Right cardiac atrium (tissue), 5 donors: Measurements from ENCODE around the gene TMEM181. TPM values are rescaled to one million over a fixed set of nuclear protein-coding genes. Genes with fewer than 3 reads are reported as not detected.
"Not testable (repeated sequence)": the region's sequence is repeated elsewhere in the genome, so short reads cannot be mapped to it uniquely, and the experiment has no call there.

Experiments used
- ATAC-seq, 2 donors: fragments of 200-7000 bp; cut with Tn5 transposase; one replicate each; pipeline versions ENCODE4 v1.8.0 to v1.9.1; 2020; ENCODE audit warnings: moderate library complexity in 2 of 2, mild to moderate bottlenecking in 1 of 2
- DNase-seq, 3 donors: peaks; one replicate each; pipeline ENCODE4 v3.0.0-alpha.2; 2020
- H3K27ac ChIP-seq: one replicate; pipeline ENCODE4 v1.5.1; 2013; ENCODE audit warnings: mild to moderate bottlenecking, low read length, control low read depth, moderate library complexity
- H3K27me3 ChIP-seq: one replicate; pipeline ENCODE4 v1.6.1; 2013; ENCODE audit not compliant: control insufficient read depth, insufficient read depth
- H3K4me1 ChIP-seq: one replicate; pipeline ENCODE4 v1.6.1; 2013; ENCODE audit warnings: low read length; ENCODE audit not compliant: control insufficient read depth, insufficient read depth
- H3K4me3 ChIP-seq: one replicate; pipeline ENCODE4 v1.5.1; 2013; ENCODE audit warnings: low read length, control low read depth
- H3K9me3 ChIP-seq: one replicate; pipeline ENCODE4 v1.6.1; 2013; ENCODE audit warnings: low read length; ENCODE audit not compliant: control insufficient read depth
- WGBS: extraction: QIAGEN DNeasy Blood & Tissue Kit; methylation state at CpG from one replicate; pipeline ENCODE4 v1.1.7; 2013; 5-methylcytosine and 5-hydroxymethylcytosine counted together
- intact Hi-C, 4 donors: fragments of 100-400 bp; cut with DNase I; formaldehyde crosslinking; loops; one replicate each; pipeline versions ENCODE4 v1.11.0 to v1.14.0; 2022 to 2023
- polyA plus RNA-seq: library from polyadenylated mRNA; stranded (reverse); fragments of 200-250 nt; gene quantifications from one replicate; pipeline ENCODE4 v1.2.3, GENCODE V29; 2013
- total RNA-seq, 4 donors: library from RNA; stranded (reverse); fragmentation: NEBNext Ultra II Directional; extraction: Animal tissue kit (Norgen Biotek cat#: 25700); gene quantifications; one replicate each; pipeline ENCODE4 v1.2.1, GENCODE V29; 2021
- donor health status: healthy with polysubstance abuse.
- donor health status: DM: no; HTN: yes; CAD: no.
- donor health status: DM: no; HTN: no; CAD: no.
- donor health status: DM: no; HTN: yes; CAD: no; lungs with severe emphysema.
- donor health status: DM: yes; HTN: yes; CAD: no.

Gene TMEM181
- total and polyA plus RNA-seq, 5 donors: 7.4 to 24.5 (median 16.9) TPM

DNA sequence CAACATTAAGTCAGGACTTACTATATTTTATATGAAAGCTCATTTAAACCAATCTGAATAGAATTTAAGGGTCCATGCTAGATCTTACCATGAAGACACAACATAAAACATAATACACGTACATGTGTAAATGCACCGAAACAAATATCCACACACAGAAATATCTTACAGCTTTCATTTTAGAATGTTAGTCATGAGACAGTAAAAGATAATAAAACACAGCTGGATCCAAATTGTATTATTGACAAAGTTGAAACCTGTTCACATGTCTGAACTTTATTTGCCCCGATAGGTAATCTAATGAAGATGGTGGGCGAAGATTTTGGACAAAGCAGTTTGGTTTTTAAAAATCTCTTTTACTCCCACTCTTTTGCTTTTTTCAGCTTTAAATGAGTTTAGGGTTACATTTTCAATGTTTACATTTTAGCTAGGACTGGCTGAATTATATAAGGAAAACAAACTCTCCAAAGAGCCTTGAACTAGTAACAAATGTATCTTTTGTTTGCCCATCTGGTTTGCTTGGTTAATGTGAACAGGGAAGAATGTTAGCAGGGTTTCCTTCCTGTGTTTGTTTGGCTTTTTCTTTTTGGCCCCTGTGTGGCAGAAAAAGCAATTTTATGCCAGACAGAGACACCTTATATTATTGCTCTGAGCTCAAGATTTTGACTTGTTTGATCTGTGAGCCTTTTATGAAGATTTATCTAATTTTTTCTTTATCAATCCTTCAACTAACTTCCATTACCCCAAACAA lies 5.1 kb upstream of the TMEM181 start:
- ATAC-seq (no peak), DNase-seq (no peak)
- no peaks in the 10 kb centered on the region for H3K9me3 ChIP-seq
- no peaks in the 10 kb centered on the region for H3K4me1 ChIP-seq
- intact Hi-C loops: no loop called here
- H3K4me3 ChIP-seq: no peak overlapping the region
- H3K27ac ChIP-seq: no peak overlapping the region
- WGBS: 91% methylated on average over 4 of the region's 4 CpGs
- no peaks in the 10 kb centered on the region for H3K27me3 ChIP-seq

DNA sequence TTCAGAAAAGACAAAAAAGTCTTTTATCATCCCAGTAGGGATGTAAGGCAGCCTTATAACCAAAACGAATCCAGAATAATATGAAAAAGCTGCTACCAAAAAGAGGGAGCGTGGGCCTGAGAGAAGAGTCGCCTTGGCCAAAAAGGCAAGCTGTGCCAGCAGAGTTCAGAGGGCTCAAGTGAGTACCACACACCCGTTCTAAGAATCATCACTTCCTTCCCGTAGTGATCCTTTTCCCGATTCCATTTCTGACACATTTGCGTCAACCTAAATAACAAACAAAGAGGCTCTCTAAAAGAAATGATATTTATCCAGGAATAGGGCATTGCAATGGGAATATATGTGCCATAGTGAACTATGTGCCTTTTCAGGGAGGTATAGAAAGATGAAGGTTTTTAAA lies 3.8 kb upstream of the TMEM181 start:
- Histone ChIP-seq H3K27ac (no peak overlapping the region), H3K9me3 (no peaks in the 10 kb centered on the region), H3K4me3 (no peak overlapping the region), H3K27me3 (no peaks in the 10 kb centered on the region), H3K4me1 (peaks cover 3% of the 10 kb centered on the region)
- 56% methylated on average over 7 of the region's 7 CpGs for WGBS
- ATAC-seq (no peak), DNase-seq (no peak)
- intact Hi-C loops: no loop called here

DNA sequence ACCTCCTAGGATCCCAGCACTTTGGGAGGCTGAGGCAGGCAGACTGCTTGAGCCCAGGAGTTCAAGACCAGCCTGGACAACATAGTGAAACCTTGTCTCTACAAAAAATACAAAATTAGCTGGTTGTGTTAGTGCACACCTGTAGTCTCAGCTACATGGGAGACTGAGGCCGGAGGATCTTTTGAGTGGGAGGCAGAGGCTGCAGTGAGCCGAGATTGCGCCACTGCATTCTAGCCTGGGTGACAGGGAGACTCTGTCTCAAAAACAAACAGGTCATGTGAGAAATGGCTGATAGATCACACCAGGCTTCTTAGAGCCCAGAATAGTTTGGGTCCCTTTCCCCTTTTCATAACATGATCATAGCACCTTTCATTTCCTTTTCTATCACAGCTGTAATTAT lies 2.8 kb upstream of the TMEM181 start:
- intact Hi-C loops, H3K9me3 ChIP-seq, H3K4me3 ChIP-seq, H3K27me3 ChIP-seq, H3K27ac ChIP-seq, H3K4me1 ChIP-seq, ATAC-seq, DNase-seq: not testable (repeated sequence)
- WGBS: 92% methylated on average over 3 of the region's 3 CpGs

DNA sequence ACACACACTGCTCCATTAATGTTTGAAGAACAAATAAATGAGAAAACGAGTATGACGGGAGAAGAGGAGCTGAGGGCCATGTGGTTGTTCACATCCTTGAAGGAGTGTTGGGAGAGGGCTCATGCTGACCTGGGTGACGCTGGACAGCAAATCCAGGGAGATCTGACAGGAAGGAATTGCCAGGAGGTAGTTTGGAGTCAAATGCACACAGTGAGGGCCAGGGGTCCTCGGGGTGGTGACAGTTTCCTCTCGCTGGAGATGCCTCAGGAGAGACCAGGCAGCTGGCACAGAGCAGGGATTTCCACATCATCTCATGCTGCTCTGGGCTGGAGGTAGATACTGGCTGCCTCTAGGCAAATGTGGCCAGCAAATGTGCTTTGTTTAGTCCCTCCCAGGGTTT lies 2.0 kb upstream of the TMEM181 start:
- WGBS: 71% methylated on average over 5 of the region's 5 CpGs
- H3K27ac ChIP-seq: no peak overlapping the region
- H3K27me3 ChIP-seq: no peaks in the 10 kb centered on the region
- H3K9me3 ChIP-seq: no peaks in the 10 kb centered on the region
- intact Hi-C loops: no loop called here
- H3K4me1 ChIP-seq: peaks cover 6% of the 10 kb centered on the region
- no peak for DNase-seq
- H3K4me3 ChIP-seq: no peak overlapping the region
- no peak for ATAC-seq

DNA sequence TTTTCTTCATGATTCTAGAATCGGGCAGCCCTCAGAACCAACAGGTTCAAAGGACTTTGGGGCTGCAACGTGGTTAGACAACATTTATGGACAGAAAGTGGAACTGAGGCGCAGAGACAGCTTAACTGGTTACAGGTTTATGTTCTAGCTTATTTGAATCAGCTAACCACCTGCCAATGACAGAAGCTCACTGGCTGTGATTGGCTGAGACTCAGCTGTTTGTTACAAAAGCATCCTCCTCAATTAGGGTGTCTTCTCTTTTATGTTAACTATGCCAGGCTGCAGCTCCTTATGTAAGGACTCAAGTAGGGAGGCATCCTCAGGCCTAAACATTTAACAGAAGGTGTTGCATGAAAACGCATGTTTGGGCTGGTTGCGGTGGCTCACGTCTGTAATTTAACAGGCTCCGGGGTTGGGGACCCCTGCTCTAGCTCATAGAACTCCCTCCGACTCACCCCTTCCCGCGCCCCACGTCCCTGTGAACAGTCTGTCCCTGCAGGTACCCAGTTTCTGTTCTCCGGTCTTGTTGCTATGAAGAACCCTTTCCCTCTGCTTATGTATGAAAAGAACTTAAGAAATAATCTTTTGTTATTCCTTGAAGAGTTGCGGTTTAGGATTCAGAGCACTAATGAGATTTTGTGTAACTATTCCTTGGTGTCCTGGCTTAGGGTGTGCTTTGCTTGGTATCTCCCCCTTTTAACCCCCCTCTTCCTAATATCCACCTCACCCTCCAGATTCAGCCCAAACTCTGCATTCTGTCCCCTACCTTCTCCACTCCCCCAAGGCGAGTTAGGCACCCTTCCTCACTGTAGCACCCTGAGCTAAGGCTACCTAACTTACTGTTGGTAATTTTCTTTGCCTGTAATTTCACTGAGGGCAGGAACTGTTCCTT lies 1.2 kb upstream of the TMEM181 start:
- Histone ChIP-seq H3K4me3 (no peak overlapping the region), H3K27ac (no peak overlapping the region), H3K4me1 (peaks cover 6% of the 10 kb centered on the region), H3K9me3 (no peaks in the 10 kb centered on the region), H3K27me3 (no peaks in the 10 kb centered on the region)
- DNase-seq (no peak), ATAC-seq (no peak)
- intact Hi-C loops: no loop called here
- 93% methylated on average over 14 of the region's 14 CpGs for WGBS

DNA sequence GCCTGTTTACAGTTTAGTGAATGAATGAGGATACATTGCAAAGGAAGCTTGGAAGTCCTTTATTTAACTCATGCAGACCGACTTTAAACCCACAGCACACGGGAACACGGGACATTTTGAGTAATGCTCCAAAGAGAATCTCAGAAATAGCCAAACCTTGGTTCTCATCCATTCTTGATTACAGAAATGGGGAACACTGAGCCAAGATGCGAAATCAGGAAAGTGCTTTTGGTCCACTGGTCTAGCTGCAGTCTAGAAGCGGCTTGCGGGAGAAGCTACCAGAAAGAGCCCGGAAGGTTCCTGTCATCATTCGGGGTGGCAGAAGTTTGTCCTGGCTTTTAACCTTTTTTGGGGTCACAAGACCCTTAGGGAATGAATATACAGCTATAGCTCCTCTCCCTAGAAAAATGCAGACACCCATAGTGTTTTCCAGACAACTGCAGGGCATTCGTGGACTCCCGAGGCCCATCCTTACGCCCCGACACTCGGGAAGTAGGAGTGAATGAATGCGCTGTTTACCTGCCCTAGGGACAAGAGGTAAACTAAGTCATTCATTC lies 475 bp upstream of the TMEM181 start:
- 36% methylated on average over 14 of the region's 14 CpGs for WGBS
- Histone ChIP-seq H3K27ac (peak overlapping the region; percentile 19), H3K4me3 (peak overlapping the region; percentile 95), H3K9me3 (no peaks in the 10 kb centered on the region), H3K4me1 (peaks cover 6% of the 10 kb centered on the region), H3K27me3 (no peaks in the 10 kb centered on the region)
- DNase-seq (no peak), ATAC-seq (no peak)
- intact Hi-C loops: no loop called here

DNA sequence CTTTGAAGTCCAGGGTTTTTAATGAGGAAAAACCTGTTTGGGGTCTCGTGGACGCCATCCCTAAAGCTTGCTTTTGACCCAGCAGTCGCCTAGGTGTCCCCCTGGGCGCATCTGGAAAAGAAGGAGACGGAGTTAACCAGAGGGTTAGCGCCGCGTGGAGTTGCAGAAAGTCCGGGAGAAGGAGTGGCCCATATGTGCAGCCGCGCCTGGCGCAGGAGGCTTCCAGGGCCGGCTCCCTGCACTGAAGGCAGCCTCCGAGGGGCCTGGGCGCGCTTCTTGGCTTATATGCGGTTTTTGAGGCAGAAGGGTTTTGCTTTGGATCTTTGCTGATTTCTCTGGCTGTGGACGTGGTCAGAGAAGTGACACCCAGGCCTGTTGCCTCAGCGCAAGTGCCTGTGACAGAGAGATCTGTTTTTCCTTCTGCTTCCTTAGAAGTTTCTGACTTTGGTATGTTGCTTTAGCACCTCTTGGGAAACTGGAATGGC lies 987 bp downstream of the TMEM181 start:
- ATAC-seq: peak; percentile 34 to 42

DNA sequence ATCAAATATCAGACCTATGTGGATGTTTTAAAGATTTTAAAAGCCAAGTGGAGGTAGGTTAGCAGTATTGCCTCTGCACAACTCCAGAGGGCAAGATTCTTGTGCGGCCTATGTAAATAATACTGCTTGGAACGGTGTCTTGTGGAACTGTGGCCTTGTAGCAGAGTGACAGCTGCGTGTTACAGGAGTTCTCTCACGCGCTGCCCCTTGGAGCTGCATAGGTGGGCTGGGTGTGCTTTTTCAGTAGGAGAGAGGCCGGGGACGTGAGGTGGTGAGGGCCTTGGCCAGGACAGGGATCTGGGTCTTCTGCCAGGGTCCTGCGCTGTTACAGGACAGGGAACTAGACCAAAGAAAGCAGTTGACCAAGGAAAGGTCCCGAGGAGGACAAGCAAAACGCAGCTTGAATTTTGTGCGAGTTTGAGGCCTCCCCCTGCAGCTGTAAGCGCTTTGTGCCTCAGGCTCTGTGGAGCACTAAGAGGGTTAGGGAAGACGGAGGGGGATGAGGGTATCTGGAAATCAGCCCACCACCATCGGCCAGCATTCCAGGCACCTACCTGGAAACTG lies 1.5 kb downstream of the TMEM181 start:
- Histone ChIP-seq H3K27me3 (no peaks in the 10 kb centered on the region), H3K9me3 (no peaks in the 10 kb centered on the region), H3K4me1 (peaks cover 6% of the 10 kb centered on the region), H3K27ac (no peak overlapping the region), H3K4me3 (peak overlapping the region; percentile 95)
- intact Hi-C loops: no loop called here
- DNase-seq (no peak), ATAC-seq (no peak)
- WGBS: 73% methylated on average over 14 of the region's 14 CpGs

More for the DNA sequence above, 987 bp downstream of the TMEM181 start:
- no peaks in the 10 kb centered on the region for H3K9me3 ChIP-seq
- intact Hi-C loops: no loop called here
- peaks cover 6% of the 10 kb centered on the region for H3K4me1 ChIP-seq
- WGBS: 8% methylated on average over 19 of the region's 19 CpGs
- H3K27ac ChIP-seq: peak overlapping the region; percentile 20
- no peaks in the 10 kb centered on the region for H3K27me3 ChIP-seq
- H3K4me3 ChIP-seq: peak overlapping the region; percentile 95
- no peak for DNase-seq

DNA sequence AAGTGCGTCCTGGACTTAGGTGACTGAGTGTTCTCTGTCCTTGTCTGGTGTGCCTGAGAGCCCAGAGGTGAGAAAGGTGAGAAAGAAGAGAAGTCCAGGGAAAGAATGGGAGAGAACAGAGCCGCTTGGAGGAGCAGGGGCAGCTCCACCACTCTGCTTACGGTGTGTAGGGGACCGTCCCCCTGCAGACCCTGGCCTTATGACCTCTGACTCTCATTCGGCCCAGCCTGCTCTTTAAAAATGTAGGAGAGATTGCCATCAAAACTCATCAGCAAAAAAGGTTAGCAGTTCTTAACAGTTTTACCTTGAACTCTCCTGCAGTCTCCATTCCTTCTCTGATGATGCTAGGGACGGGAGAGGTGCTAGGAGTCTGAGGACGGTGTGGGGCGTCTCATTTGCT lies 2.0 kb downstream of the TMEM181 start:
- H3K27ac ChIP-seq: no peak overlapping the region
- H3K4me1 ChIP-seq: peaks cover 6% of the 10 kb centered on the region
- intact Hi-C loops: no loop called here
- H3K9me3 ChIP-seq: no peaks in the 10 kb centered on the region
- DNase-seq (no peak), ATAC-seq (no peak)
- H3K27me3 ChIP-seq: no peaks in the 10 kb centered on the region
- WGBS: 84% methylated on average over 8 of the region's 8 CpGs
- H3K4me3 ChIP-seq: no peak overlapping the region

DNA sequence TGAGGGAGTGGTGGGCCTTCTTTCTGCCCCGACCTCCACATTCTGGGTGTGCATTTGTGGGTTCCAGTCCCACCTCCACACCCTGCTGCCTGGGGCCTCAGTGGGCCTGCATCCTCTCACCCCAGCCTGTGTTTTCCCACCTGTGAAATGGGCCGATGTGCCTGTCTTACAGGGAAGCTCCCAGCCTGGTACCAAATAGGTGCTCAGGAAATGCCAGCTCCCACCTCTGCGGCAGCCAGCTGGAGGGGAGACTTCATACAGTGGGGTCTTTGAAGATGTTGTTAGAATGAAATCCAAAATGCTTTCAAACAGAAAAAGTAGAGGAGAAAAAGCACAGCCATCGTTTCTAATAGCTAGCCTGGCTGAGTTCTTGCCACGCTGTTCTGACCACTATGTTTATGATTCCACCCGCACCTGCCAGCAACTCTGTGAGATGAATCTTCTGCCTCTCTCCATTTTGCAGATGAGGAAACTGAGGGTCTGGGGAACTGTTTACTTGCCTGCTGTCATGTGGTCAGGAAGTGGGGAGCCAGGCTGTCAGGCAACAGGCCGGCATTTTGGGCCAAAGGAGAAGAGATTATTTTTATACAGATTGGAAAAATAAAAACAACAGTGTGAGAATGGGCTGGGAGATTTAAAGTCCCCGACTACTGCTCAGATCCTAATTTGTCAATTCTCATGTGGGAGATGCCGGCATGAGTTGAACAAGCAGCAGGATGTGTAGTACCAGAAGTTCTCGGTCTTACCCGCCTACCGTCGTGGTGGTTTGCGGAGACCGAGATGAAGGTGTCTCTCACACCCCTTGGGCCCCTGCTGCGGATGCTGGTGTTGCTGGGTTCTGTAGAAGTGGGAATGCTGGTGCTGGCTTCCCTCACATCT lies 4.6 kb downstream of the TMEM181 start:
- 90% methylated on average over 16 of the region's 16 CpGs for WGBS
- H3K27me3 ChIP-seq: no peaks in the 10 kb centered on the region
- intact Hi-C loops: no loop called here
- no peak for DNase-seq
- H3K4me3 ChIP-seq: no peak overlapping the region
- no peak for ATAC-seq
- peaks cover 6% of the 10 kb centered on the region for H3K4me1 ChIP-seq
- H3K9me3 ChIP-seq: no peaks in the 10 kb centered on the region
- H3K27ac ChIP-seq: no peak overlapping the region
